PC-9 (cell line): Measurements from ENCODE around the gene NCDN.

Experiments
- CTCF ChIP-seq: fragments of 200-600 bp; sonication (generic); conservative IDR thresholded peaks from 2 replicates; pipeline ENCODE4 v1.6.1; 2017; ENCODE audit warnings: mixed run types, antibody characterized with exemption, mild to moderate bottlenecking, moderate library complexity
- EZH2 ChIP-seq: fragments of 200-600 bp; sonication (generic); IDR thresholded peaks from 2 replicates; pipeline ENCODE4 v1.8.0; 2017; ENCODE audit warnings: antibody characterized with exemption, low read depth

- TF ChIP-seq CTCF (no peak), EZH2 (no peak)
Observed at GRCh38 chr1:35569936-35570335, 12.3 kb downstream of the NCDN start.
